Testis (tissue), 3 donors: ENCODE data around the gene NR4A2. TPM values are rescaled to one million over a fixed set of nuclear protein-coding genes. Genes with fewer than 3 reads are reported as not detected.

Experiments used
- DNase-seq: peaks from one replicate; pipeline ENCODE4 v3.0.0-alpha.2; 2019
- H3K27ac ChIP-seq, 2 donors: fragments of 200-600 bp; sonication (generic); one replicate each; pipeline ENCODE4 v1.5.1; 2019
- H3K27me3 ChIP-seq: fragments of 200-600 bp; sonication (generic); one replicate; pipeline ENCODE4 v1.5.1; 2019
- H3K36me3 ChIP-seq: fragments of 200-600 bp; sonication (generic); one replicate; pipeline ENCODE4 v1.5.1; 2017; ENCODE audit warnings: low read depth; ENCODE audit errors: missing control alignments
- H3K4me1 ChIP-seq: fragments of 200-600 bp; sonication (generic); one replicate; pipeline ENCODE4 v1.5.1; 2019
- H3K4me3 ChIP-seq, 2 donors: fragments of 200-600 bp; sonication (generic); one replicate each; pipeline ENCODE4 v1.5.1; 2017 to 2019
- H3K9me3 ChIP-seq: fragments of 200-600 bp; sonication (generic); one replicate; pipeline ENCODE4 v1.5.1; 2017
- CTCF ChIP-seq, 3 experiments: fragments of 450-650 bp in 2 of 3; fragments of 200-600 bp in 1 of 3; sonication (generic) in 1 of 3; IDR thresholded peaks; one replicate each; pipeline ENCODE4 v1.5.1; 2016 to 2019; ENCODE audit warnings: antibody characterized with exemption in 3 of 3, mild to moderate bottlenecking in 2 of 3, moderate library complexity in 1 of 3
- POLR2A ChIP-seq: fragments of 450-650 bp; IDR thresholded peaks from one replicate; pipeline ENCODE4 v1.6.1; 2017; ENCODE audit warnings: antibody characterized with exemption, mild to moderate bottlenecking, moderate library complexity
- WGBS, 2 donors: methylation state at CpG; one replicate each; pipeline ENCODE4 v1.1.5; 2018; 5-methylcytosine and 5-hydroxymethylcytosine counted together
- intact Hi-C: fragments of 100-400 bp; cut with DNase I; formaldehyde crosslinking; loops from one replicate; pipeline ENCODE4 v1.15.1; 2023; ENCODE audit warnings: low total_unique reads
- polyA plus RNA-seq: library from polyadenylated mRNA; stranded (reverse); fragments of 350-450 nt; fragmentation: Illumina TruSeq; extraction: RNeasy Lipid Tissue Mini Kit (QIAGEN cat#74804); gene quantifications from one replicate; pipeline ENCODE4 v1.2.3, GENCODE V29; 2014; ENCODE audit warnings: low read depth, low replicate concordance; ENCODE audit not compliant: insufficient read depth
- total RNA-seq, 2 donors: library from RNA; depleted of rRNA; stranded (reverse); fragments of >200 nt; gene quantifications; one replicate each; pipeline ENCODE4 v1.2.3, GENCODE V29; 2016

The NR4A2 gene
- total and polyA plus RNA-seq, 3 donors from 2014 or later = 3.2 to 9.5 (median 3.9) TPM

GRCh38 chr2:156310773-156311172, 21.7 kb downstream of the NR4A2 start:
- H3K27ac ChIP-seq = no peak overlapping the region
- H3K4me1 ChIP-seq = no peaks in the 10 kb centered on the region
- H3K9me3 ChIP-seq = no peaks in the 10 kb centered on the region
- no peak overlapping the region for H3K4me3 ChIP-seq
- intact Hi-C loops = no loop called here
- no peaks in the 10 kb centered on the region for H3K36me3 ChIP-seq
- no peak for DNase-seq
- H3K27me3 ChIP-seq = no peaks in the 10 kb centered on the region
- TF ChIP-seq POLR2A (no peak), CTCF (IDR thresholded peaks at IDR 0.05) (no peak)

DNA sequence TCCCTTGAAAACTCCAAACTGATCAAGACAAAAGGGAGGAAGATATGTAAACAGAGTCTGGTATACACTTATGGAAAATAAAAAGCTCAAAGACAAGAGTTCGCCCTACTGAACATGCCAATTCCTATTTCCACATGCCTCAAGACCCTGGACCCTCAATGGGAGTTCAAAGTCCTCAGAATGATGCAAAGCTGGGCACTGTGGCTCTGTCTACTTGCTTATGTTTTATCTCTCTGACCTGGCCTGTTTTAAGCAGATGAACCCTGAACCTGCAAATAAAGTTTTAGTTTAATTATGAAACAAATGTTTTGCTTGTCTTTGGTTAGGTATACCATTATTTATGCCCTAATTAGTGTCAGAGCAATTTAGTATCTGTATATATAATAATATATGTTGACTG, 22.6 kb downstream of the NR4A2 start:
- DNase-seq = no peak
- Histone ChIP-seq H3K4me1 (no peaks in the 10 kb centered on the region), H3K27ac (no peak overlapping the region), H3K9me3 (no peaks in the 10 kb centered on the region), H3K36me3 (no peaks in the 10 kb centered on the region), H3K27me3 (no peaks in the 10 kb centered on the region), H3K4me3 (no peak overlapping the region)
- TF ChIP-seq POLR2A (no peak), CTCF (IDR thresholded peaks at IDR 0.05) (no peak)
- 91 to 93% methylated on average over 1 of the region's 1 CpG for WGBS, 2 donors
- intact Hi-C loops = no loop called here

- no peak for DNase-seq
- no peak overlapping the region for H3K27ac ChIP-seq
- H3K4me1 ChIP-seq = no peaks in the 10 kb centered on the region
- no peaks in the 10 kb centered on the region for H3K27me3 ChIP-seq
- no peak overlapping the region for H3K4me3 ChIP-seq
- intact Hi-C loops = no loop called here
- H3K36me3 ChIP-seq = no peaks in the 10 kb centered on the region
- no peak for TF ChIP-seq CTCF (IDR thresholded peaks at IDR 0.05)
- TF ChIP-seq POLR2A = no peak
- H3K9me3 ChIP-seq = no peaks in the 10 kb centered on the region
Observed at GRCh38 chr2:156309167-156309566, 23.4 kb downstream of the NR4A2 start.

DNA sequence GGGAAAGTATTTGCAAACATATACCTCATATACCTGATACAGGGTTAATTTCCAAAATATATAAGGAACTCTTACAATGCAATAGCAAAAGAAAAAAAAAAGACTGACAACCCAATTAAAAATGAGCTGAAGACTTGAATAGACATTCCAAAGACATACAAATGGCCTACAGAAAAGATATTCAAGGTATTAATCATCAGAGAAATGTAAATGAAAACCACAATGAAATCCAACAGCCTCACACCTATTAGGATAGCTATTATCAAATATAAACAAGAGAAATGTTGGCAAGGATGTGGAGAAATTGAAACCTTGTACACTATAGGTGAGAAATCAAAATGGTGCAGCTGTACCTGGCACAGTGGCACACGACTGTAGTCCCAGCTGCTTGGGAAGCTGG, 25.7 kb downstream of the NR4A2 start:
- TF ChIP-seq CTCF (IDR thresholded peaks at IDR 0.05) = no peak
- TF ChIP-seq POLR2A = no peak
- Histone ChIP-seq H3K4me1 (no peaks in the 10 kb centered on the region), H3K36me3 (no peaks in the 10 kb centered on the region), H3K9me3 (no peaks in the 10 kb centered on the region), H3K4me3 (no peak overlapping the region), H3K27me3 (no peaks in the 10 kb centered on the region), H3K27ac (no peak overlapping the region)
- WGBS, 2 donors = 92 to 94% methylated on average over 1 of the region's 1 CpG
- DNase-seq = no peak
- intact Hi-C loops = no loop called here

GRCh38 chr2:156305121-156305520, 27.4 kb downstream of the NR4A2 start:
- Histone ChIP-seq H3K4me3 (no peak overlapping the region), H3K27ac (no peak overlapping the region), H3K27me3 (no peaks in the 10 kb centered on the region), H3K36me3 (no peaks in the 10 kb centered on the region), H3K4me1 (no peaks in the 10 kb centered on the region), H3K9me3 (no peaks in the 10 kb centered on the region)
- no peak for DNase-seq
- intact Hi-C loops = no loop called here
- no peak for TF ChIP-seq CTCF (IDR thresholded peaks at IDR 0.05)
- TF ChIP-seq POLR2A = no peak
